ENCODE data around the gene TOX2. TPM values are rescaled to one million over a fixed set of nuclear protein-coding genes. Genes with fewer than 3 reads are reported as not detected.

Gene TOX2
- total RNA-seq, 1 donor from 2014 or later: 24.3 TPM

GRCh38 chr20:43960231-43960630, 45.6 kb downstream of the TOX2 start:
- no peak for TF ChIP-seq CTCF (IDR thresholded peaks at IDR 0.05)
- H3K4me1 ChIP-seq: peaks cover 54% of the 10 kb centered on the region
- H3K27ac ChIP-seq: no peak overlapping the region

GRCh38 chr20:43961116-43961515, 46.5 kb downstream of the TOX2 start:
- Histone ChIP-seq H3K27me3 (no peaks in the 10 kb centered on the region), H3K9me3 (no peaks in the 10 kb centered on the region), H3K4me1 (peaks cover 46% of the 10 kb centered on the region), H3K27ac (no peak overlapping the region), H3K4me3 (no peak overlapping the region), H3K36me3 (no peaks in the 10 kb centered on the region)
- ATAC-seq (no peak), DNase-seq (peak; percentile 15)
- TF ChIP-seq CTCF (IDR thresholded peaks at IDR 0.05): no peak
- intact Hi-C loops (cut with DNase I): no loop called here

More at GRCh38 chr20:43960231-43960630, 45.6 kb downstream of the TOX2 start:
- H3K36me3 ChIP-seq: no peaks in the 10 kb centered on the region
- H3K4me3 ChIP-seq: no peak overlapping the region
- H3K27me3 ChIP-seq: no peaks in the 10 kb centered on the region
- ATAC-seq (no peak), DNase-seq (no peak)
- intact Hi-C loops (cut with DNase I): no loop called here
- H3K9me3 ChIP-seq: no peaks in the 10 kb centered on the region

- no peak for TF ChIP-seq CTCF (IDR thresholded peaks at IDR 0.05)
- Histone ChIP-seq H3K36me3 (no peaks in the 10 kb centered on the region), H3K27ac (no peak overlapping the region), H3K4me3 (no peak overlapping the region), H3K27me3 (no peaks in the 10 kb centered on the region), H3K9me3 (no peaks in the 10 kb centered on the region), H3K4me1 (peaks cover 40% of the 10 kb centered on the region)
- intact Hi-C loops (cut with DNase I): no loop called here
- DNase-seq (peak; percentile 32), ATAC-seq (no peak)
Observed at GRCh38 chr20:43961541-43962471, 47.2 kb downstream of the TOX2 start.

GRCh38 chr20:43962530-43962929, 47.9 kb downstream of the TOX2 start:
- H3K27me3 ChIP-seq: no peaks in the 10 kb centered on the region
- no peak overlapping the region for H3K4me3 ChIP-seq
- peaks cover 37% of the 10 kb centered on the region for H3K4me1 ChIP-seq
- no peak overlapping the region for H3K27ac ChIP-seq
- H3K9me3 ChIP-seq: no peaks in the 10 kb centered on the region
- TF ChIP-seq CTCF (IDR thresholded peaks at IDR 0.05): no peak
- DNase-seq (no peak), ATAC-seq (no peak)
- H3K36me3 ChIP-seq: no peaks in the 10 kb centered on the region
- intact Hi-C loops (cut with DNase I): no loop called here

- TF ChIP-seq CTCF (IDR thresholded peaks at IDR 0.05): no peak
- H3K36me3 ChIP-seq: no peaks in the 10 kb centered on the region
- DNase-seq: peak; percentile 31
- H3K4me3 ChIP-seq: no peak overlapping the region
- intact Hi-C loops (cut with DNase I): no loop called here
- H3K27ac ChIP-seq: no peak overlapping the region
- no peak for ATAC-seq
- H3K27me3 ChIP-seq: no peaks in the 10 kb centered on the region
- peaks cover 37% of the 10 kb centered on the region for H3K4me1 ChIP-seq
- no peaks in the 10 kb centered on the region for H3K9me3 ChIP-seq
Observed at GRCh38 chr20:43963233-43963632, 48.6 kb downstream of the TOX2 start.

Data from upper lobe of right lung (tissue), 1 donor.